Measurements from ENCODE around the gene AEBP1. TPM values are rescaled to one million over a fixed set of nuclear protein-coding genes. Genes with fewer than 3 reads are reported as not detected.

Gene AEBP1
- total and polyA plus RNA-seq, 9 donors, result 137 to 563 (median 283) TPM

- Histone ChIP-seq H3K27ac (no peak overlapping the region), H3K36me3 (no peaks in the 10 kb centered on the region), H3K9me3 (no peaks in the 10 kb centered on the region), H3K4me1 (ENCODE audit: insufficient read depth) (peaks cover 4% of the 10 kb centered on the region), H3K27me3 (no peaks in the 10 kb centered on the region), H3K4me3 (no peak overlapping the region)
- no peak for DNase-seq
- 69 to 82% (median 76%) methylated on average over 6 of the region's 6 CpGs for WGBS, 3 donors
- TF ChIP-seq, protein P1, sequence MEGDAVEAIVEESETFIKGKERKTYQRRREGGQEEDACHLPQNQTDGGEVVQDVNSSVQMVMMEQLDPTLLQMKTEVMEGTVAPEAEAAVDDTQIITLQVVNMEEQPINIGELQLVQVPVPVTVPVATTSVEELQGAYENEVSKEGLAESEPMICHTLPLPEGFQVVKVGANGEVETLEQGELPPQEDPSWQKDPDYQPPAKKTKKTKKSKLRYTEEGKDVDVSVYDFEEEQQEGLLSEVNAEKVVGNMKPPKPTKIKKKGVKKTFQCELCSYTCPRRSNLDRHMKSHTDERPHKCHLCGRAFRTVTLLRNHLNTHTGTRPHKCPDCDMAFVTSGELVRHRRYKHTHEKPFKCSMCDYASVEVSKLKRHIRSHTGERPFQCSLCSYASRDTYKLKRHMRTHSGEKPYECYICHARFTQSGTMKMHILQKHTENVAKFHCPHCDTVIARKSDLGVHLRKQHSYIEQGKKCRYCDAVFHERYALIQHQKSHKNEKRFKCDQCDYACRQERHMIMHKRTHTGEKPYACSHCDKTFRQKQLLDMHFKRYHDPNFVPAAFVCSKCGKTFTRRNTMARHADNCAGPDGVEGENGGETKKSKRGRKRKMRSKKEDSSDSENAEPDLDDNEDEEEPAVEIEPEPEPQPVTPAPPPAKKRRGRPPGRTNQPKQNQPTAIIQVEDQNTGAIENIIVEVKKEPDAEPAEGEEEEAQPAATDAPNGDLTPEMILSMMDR (IDR thresholded peaks at IDR 0.05), result no peak
- TF ChIP-seq EP300 (IDR thresholded peaks at IDR 0.05), result no peak
- TF ChIP-seq POLR2A (IDR thresholded peaks at IDR 0.05), result no peak
- intact Hi-C loops (cut with DNase I), result loop anchor here in 2 of 4 donors (5.0 kb wide), 2 partner anchors 38 to 43 kb away; partner anchors contain the start of gene POLM (in 1 of the 2)
These were observed 16.2 kb downstream of the AEBP1 start for GRCh38 chr7:44120395-44120794.

DNA sequence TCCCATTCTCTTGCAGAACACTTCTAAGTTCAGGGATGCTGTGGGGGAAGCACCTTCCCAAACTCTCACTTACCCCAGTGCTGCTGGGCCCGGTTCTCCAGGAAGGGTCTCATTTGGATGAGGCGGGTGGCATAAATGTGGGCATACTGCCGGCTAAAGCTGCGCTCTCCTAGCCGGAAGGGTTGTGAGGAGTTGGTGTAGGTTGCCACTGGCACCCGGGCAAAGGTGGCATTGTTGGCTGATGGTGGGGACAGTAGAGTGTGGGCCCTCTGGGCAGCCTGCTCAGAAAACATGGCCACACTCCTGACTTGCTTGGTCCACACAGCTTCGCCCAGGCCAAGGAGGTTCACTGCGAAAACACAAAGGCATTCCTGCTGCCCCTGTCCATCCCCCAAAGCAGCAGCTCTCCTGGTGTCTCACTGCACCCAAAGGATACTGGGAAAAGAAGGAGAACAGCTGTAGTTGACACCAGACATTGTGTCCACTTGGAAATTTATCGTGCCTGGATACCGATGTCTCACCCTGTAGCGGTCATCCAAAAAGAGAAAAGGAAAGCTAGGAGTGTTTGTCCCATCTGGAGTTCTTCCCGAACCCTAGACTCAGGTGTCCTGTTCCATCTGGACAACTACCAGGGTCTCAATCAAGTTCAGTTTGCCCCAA is 17.7 kb downstream of the AEBP1 start:
- no peaks in the 10 kb centered on the region for H3K36me3 ChIP-seq
- peaks cover 4% of the 10 kb centered on the region for H3K4me1 ChIP-seq (ENCODE audit: insufficient read depth)
- 86 to 90% (median 90%) methylated on average over 12 of the region's 12 CpGs for WGBS, 3 donors
- no peaks in the 10 kb centered on the region for H3K27me3 ChIP-seq
- no peak overlapping the region for H3K27ac ChIP-seq
- DNase-seq, result peak in 1 of 5 donors; percentile 34
- TF ChIP-seq POLR2A (IDR thresholded peaks at IDR 0.05) (no peak), EP300 (IDR thresholded peaks at IDR 0.05) (no peak)
- TF ChIP-seq, protein P1 (IDR thresholded peaks at IDR 0.05), result no peak
- intact Hi-C loops (cut with DNase I), result loop anchor here in 2 of 4 donors (5.0 kb wide), 2 partner anchors 40 to 45 kb away; partner anchors contain the start of gene POLM (in 1 of the 2)
- H3K4me3 ChIP-seq, result no peak overlapping the region
- H3K9me3 ChIP-seq, result no peaks in the 10 kb centered on the region

DNA sequence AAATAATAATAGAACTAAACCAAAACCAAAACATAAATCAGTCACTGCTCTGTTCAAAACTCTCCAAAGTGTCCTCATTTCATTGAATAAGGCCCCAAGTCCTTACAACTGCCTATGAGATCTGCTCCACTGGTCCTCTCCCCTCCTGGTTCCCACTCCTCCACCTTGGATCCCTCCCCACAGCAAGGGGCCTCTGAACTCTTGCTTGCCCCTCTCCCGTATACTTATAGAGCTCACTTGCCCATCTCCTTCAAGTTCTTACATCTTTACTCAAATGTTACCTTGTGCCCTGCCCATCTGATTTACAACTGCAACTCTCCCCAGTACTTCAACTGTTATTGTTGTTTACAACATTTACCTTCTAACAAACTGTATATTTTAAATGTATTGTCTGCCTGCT is 18.4 kb downstream of the AEBP1 start:
- peak overlapping the region in 1 of 2 donors; percentile 88 for H3K27ac ChIP-seq
- TF ChIP-seq EP300 (IDR thresholded peaks at IDR 0.05) (no peak), POLR2A (IDR thresholded peaks at IDR 0.05) (no peak)
- TF ChIP-seq, protein P1 (IDR thresholded peaks at IDR 0.05), result no peak
- no peaks in the 10 kb centered on the region for H3K36me3 ChIP-seq
- intact Hi-C loops (cut with DNase I), result loop anchor here in 2 of 4 donors (5.0 kb wide), 2 partner anchors 40 to 45 kb away; partner anchors contain the start of gene POLM (in 1 of the 2)
- DNase-seq, result no peak
- peaks cover 4% of the 10 kb centered on the region for H3K4me1 ChIP-seq (ENCODE audit: insufficient read depth)
- WGBS, 3 donors, result 23 to 45% (median 32%) methylated on average over 1 of the region's 1 CpG
- no peaks in the 10 kb centered on the region for H3K27me3 ChIP-seq
- peak overlapping the region; percentile 91 for H3K4me3 ChIP-seq
- no peaks in the 10 kb centered on the region for H3K9me3 ChIP-seq

GRCh38 chr7:44123190-44124003 is 19.3 kb downstream of the AEBP1 start, which contains the start of gene POLD2:
Gene POLD2 (minus strand): TSS chr7:44123548. CDS start chr7:44122053, 1,495 bp downstream.
- Histone ChIP-seq H3K27ac (peak within 1 kb of the TSS; percentile 42 to 88), H3K36me3 (no peaks in the 10 kb centered on the region), H3K4me1 (ENCODE audit: insufficient read depth) (peaks cover 4% of the 10 kb centered on the region), H3K4me3 (peak within 1 kb of the TSS; percentile 91), H3K27me3 (no peaks in the 10 kb centered on the region), H3K9me3 (no peaks in the 10 kb centered on the region)
- 0 to 1% (median 0%) methylated on average over 66 to 86 of the region's 86 CpGs for WGBS, 3 donors
- intact Hi-C loops (cut with DNase I), result loop anchor here in 2 of 4 donors (5.0 kb wide), 2 partner anchors 41 to 46 kb away; partner anchors contain the start of gene POLM (in 1 of the 2)
- DNase-seq, result peak; percentile 98 to 99 (median 98)
- TF ChIP-seq POLR2A (IDR thresholded peaks at IDR 0.05), result peak; percentile 69
- TF ChIP-seq, protein P1 (IDR thresholded peaks at IDR 0.05), result peak in 2 of 3 donors; percentile 7 to 10
- TF ChIP-seq EP300 (IDR thresholded peaks at IDR 0.05), result no peak
